Measurements from ENCODE around the gene PCK2. TPM values are rescaled to one million over a fixed set of nuclear protein-coding genes. Genes with fewer than 3 reads are reported as not detected.

The PCK2 gene
- total and polyA plus RNA-seq, 2 of the 13 experiments (the other 11 are each of a cell fraction or from before 2014, with no cell fraction given): 129 to 272 TPM

DNA sequence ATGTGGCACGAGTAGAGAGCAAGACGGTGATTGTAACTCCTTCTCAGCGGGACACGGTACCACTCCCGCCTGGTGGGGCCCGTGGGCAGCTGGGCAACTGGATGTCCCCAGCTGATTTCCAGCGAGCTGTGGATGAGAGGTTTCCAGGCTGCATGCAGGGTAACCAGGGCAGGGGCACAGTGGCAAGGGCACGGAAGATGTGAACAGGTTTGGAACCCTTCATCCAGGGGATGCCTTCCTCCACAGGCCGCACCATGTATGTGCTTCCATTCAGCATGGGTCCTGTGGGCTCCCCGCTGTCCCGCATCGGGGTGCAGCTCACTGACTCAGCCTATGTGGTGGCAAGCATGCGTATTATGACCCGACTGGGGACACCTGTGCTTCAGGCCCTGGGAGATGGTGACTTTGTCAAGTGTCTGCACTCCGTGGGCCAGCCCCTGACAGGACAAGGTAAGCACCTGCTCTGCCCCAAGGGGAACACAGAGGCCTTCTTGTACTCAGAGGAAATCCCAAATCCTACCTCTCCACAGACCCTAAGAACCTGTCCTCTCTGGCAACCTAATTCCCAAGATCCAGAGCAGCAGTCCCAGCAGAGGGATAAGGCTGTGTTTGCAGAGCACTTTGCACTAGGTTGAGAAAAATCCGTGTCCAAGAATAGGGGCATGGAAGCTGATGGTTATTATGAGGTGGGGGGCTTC lies 4.3 kb downstream of the PCK2 start (continued):
- TF ChIP-seq, protein P1, sequence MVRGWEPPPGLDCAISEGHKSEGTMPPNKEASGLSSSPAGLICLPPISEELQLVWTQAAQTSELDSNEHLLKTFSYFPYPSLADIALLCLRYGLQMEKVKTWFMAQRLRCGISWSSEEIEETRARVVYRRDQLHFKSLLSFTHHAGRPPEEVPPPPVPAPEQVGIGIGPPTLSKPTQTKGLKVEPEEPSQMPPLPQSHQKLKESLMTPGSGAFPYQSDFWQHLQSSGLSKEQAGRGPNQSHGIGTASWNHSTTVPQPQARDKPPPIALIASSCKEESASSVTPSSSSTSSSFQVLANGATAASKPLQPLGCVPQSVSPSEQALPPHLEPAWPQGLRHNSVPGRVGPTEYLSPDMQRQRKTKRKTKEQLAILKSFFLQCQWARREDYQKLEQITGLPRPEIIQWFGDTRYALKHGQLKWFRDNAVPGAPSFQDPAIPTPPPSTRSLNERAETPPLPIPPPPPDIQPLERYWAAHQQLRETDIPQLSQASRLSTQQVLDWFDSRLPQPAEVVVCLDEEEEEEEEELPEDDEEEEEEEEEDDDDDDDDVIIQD (CRISPR knock-in tag; IDR thresholded peaks at IDR 0.05; ENCODE audit: low read depth): no peak
- TF ChIP-seq ZNF788 (CRISPR knock-in tag; IDR thresholded peaks at IDR 0.05; ENCODE audit: borderline replicate concordance): no peak
- TF ChIP-seq SMAD3 (CRISPR knock-in tag; IDR thresholded peaks at IDR 0.05): no peak
- peak; percentile 72; the same call in 1 of the 2 replicates for TF ChIP-seq ZNF256 (CRISPR knock-in tag; conservative IDR thresholded peaks at IDR 0.05)
- TF ChIP-seq CCAR2 (optimal IDR thresholded peaks at IDR 0.05; ENCODE audit: low read depth, low read length): no peak
- no peak for TF ChIP-seq ZNF672 (CRISPR knock-in tag; IDR thresholded peaks at IDR 0.05)
- no peak for TF ChIP-seq ZFYVE20 (CRISPR knock-in tag; IDR thresholded peaks at IDR 0.05; ENCODE audit: borderline replicate concordance, low read depth)
- TF ChIP-seq DNMT1 (CRISPR knock-in tag; IDR thresholded peaks at IDR 0.05): no peak
- TF ChIP-seq, protein P2, sequence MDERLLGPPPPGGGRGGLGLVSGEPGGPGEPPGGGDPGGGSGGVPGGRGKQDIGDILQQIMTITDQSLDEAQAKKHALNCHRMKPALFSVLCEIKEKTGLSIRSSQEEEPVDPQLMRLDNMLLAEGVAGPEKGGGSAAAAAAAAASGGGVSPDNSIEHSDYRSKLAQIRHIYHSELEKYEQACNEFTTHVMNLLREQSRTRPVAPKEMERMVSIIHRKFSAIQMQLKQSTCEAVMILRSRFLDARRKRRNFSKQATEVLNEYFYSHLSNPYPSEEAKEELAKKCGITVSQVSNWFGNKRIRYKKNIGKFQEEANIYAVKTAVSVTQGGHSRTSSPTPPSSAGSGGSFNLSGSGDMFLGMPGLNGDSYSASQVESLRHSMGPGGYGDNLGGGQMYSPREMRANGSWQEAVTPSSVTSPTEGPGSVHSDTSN (CRISPR knock-in tag; IDR thresholded peaks at IDR 0.05): no peak
- no peak for TF ChIP-seq AKAP8 (CRISPR knock-in tag; IDR thresholded peaks at IDR 0.05)
- TF ChIP-seq, protein P3, sequence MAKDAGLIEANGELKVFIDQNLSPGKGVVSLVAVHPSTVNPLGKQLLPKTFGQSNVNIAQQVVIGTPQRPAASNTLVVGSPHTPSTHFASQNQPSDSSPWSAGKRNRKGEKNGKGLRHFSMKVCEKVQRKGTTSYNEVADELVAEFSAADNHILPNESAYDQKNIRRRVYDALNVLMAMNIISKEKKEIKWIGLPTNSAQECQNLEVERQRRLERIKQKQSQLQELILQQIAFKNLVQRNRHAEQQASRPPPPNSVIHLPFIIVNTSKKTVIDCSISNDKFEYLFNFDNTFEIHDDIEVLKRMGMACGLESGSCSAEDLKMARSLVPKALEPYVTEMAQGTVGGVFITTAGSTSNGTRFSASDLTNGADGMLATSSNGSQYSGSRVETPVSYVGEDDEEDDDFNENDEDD (CRISPR knock-in tag; IDR thresholded peaks at IDR 0.05; ENCODE audit: borderline replicate concordance): no peak
- TF ChIP-seq, protein P4, sequence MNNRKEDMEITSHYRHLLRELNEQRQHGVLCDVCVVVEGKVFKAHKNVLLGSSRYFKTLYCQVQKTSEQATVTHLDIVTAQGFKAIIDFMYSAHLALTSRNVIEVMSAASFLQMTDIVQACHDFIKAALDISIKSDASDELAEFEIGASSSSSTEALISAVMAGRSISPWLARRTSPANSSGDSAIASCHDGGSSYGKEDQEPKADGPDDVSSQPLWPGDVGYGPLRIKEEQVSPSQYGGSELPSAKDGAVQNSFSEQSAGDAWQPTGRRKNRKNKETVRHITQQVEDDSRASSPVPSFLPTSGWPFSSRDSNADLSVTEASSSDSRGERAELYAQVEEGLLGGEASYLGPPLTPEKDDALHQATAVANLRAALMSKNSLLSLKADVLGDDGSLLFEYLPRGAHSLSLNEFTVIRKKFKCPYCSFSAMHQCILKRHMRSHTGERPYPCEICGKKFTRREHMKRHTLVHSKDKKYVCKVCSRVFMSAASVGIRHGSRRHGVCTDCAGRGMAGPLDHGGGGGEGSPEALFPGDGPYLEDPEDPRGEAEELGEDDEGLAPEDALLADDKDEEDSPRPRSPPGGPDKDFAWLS (CRISPR knock-in tag; IDR thresholded peaks at IDR 0.05; ENCODE audit: borderline replicate concordance): no peak
- no peak for TF ChIP-seq SP140L (CRISPR knock-in tag; IDR thresholded peaks at IDR 0.05; ENCODE audit: borderline replicate concordance)
- TF ChIP-seq TMF1 (CRISPR knock-in tag; IDR thresholded peaks at IDR 0.05; ENCODE audit: low read depth): no peak
- TF ChIP-seq ZNF430 (CRISPR knock-in tag; IDR thresholded peaks at IDR 0.05): no peak
- TF ChIP-seq KDM6A (CRISPR knock-in tag; IDR thresholded peaks at IDR 0.05; ENCODE audit: low read depth): no peak
- no peak for TF ChIP-seq ZSCAN29 (CRISPR knock-in tag; conservative IDR thresholded peaks at IDR 0.05)
- no peak for TF ChIP-seq ZNF160 (CRISPR knock-in tag; IDR thresholded peaks at IDR 0.05)
- TF ChIP-seq, protein P5, sequence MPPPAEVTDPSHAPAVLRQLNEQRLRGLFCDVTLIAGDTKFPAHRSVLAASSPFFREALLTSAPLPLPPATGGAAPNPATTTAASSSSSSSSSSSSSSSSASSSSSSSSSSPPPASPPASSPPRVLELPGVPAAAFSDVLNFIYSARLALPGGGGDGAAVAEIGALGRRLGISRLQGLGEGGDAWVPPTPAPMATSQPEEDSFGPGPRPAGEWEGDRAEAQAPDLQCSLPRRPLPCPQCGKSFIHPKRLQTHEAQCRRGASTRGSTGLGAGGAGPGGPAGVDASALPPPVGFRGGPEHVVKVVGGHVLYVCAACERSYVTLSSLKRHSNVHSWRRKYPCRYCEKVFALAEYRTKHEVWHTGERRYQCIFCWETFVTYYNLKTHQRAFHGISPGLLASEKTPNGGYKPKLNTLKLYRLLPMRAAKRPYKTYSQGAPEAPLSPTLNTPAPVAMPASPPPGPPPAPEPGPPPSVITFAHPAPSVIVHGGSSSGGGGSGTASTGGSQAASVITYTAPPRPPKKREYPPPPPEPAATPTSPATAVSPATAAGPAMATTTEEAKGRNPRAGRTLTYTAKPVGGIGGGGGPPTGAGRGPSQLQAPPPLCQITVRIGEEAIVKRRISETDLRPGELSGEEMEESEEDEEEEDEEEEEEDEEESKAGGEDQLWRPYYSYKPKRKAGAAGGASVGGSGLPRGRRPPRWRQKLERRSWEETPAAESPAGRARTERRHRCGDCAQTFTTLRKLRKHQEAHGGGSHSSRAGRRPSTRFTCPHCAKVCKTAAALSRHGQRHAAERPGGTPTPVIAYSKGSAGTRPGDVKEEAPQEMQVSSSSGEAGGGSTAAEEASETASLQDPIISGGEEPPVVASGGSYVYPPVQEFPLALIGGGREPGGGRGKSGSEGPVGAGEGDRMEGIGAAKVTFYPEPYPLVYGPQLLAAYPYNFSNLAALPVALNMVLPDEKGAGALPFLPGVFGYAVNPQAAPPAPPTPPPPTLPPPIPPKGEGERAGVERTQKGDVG (CRISPR knock-in tag; IDR thresholded peaks at IDR 0.05; ENCODE audit: borderline replicate concordance): 0 out of 2 replicates have a peak, but pooled peaks have one; percentile 41
- peak; percentile 9; the same call in 1 of the 2 replicates for TF ChIP-seq POLR2AphosphoS5 (IDR thresholded peaks at IDR 0.05; ENCODE audit: low read depth, low read length)
